ENCODE data around the gene GLRA1. TPM values are rescaled to one million over a fixed set of nuclear protein-coding genes. Genes with fewer than 3 reads are reported as not detected.

The GLRA1 gene
- not detected for polyA plus RNA-seq

- H3K4me3 ChIP-seq (ENCODE audit: low read depth in 1 of 2, low read length in 2 of 2), result no peak within 1 kb of the TSS
- H3K27me3 ChIP-seq (ENCODE audit: control insufficient read depth in 1 of 2, insufficient read depth in 2 of 2, low read length in 2 of 2), result peaks cover 0 to 6% of the 10 kb centered on the region in 2 donors
Measured at GRCh38 chr5:151924564-151925301, at the start of gene GLRA1. Gene GLRA1 (minus strand): TSS chr5:151924851. CDS start chr5:151924549, 302 bp downstream.

GRCh38 chr5:151970885-151971284 is 46.2 kb upstream of the GLRA1 start:
- Histone ChIP-seq H3K27ac (ENCODE audit: low read depth in 2 of 2, low read length in 1 of 2) (no peak overlapping the region), H3K36me3 (ENCODE audit: control insufficient read depth in 2 of 2, insufficient read depth in 2 of 2, low read length in 1 of 2) (no peaks in the 10 kb centered on the region), H3K27me3 (ENCODE audit: control insufficient read depth in 1 of 2, insufficient read depth in 2 of 2, low read length in 2 of 2) (no peaks in the 10 kb centered on the region), H3K4me1 (ENCODE audit: control insufficient read depth in 2 of 2, insufficient read depth in 2 of 2, low read length in 1 of 2) (no peaks in the 10 kb centered on the region), H3K9me3 (ENCODE audit: control insufficient read depth in 2 of 2, insufficient read depth in 1 of 2, low read depth in 1 of 2, low read length in 1 of 2) (peaks cover 0 to 2% of the 10 kb centered on the region in 2 donors), H3K4me3 (ENCODE audit: low read depth in 1 of 2, low read length in 2 of 2) (no peak overlapping the region)

More at GRCh38 chr5:151924564-151925301, at the start of gene GLRA1:
- Histone ChIP-seq H3K27ac (ENCODE audit: low read depth in 2 of 2, low read length in 1 of 2) (no peak within 1 kb of the TSS), H3K9me3 (ENCODE audit: control insufficient read depth in 2 of 2, insufficient read depth in 1 of 2, low read depth in 1 of 2, low read length in 1 of 2) (no peaks in the 10 kb centered on the region), H3K36me3 (ENCODE audit: control insufficient read depth in 2 of 2, insufficient read depth in 2 of 2, low read length in 1 of 2) (no peaks in the 10 kb centered on the region), H3K4me1 (ENCODE audit: control insufficient read depth in 2 of 2, insufficient read depth in 2 of 2, low read length in 1 of 2) (no peaks in the 10 kb centered on the region)
- WGBS, 2 donors, result 11 to 14% methylated on average over 44 of the region's 44 CpGs

- WGBS, 2 donors, result 81 to 86% methylated on average over 6 of the region's 6 CpGs
- no peaks in the 10 kb centered on the region for H3K36me3 ChIP-seq (ENCODE audit: control insufficient read depth in 2 of 2, insufficient read depth in 2 of 2, low read length in 1 of 2)
- no peak overlapping the region for H3K4me3 ChIP-seq (ENCODE audit: low read depth in 1 of 2, low read length in 2 of 2)
- H3K27ac ChIP-seq (ENCODE audit: low read depth in 2 of 2, low read length in 1 of 2), result no peak overlapping the region
- H3K9me3 ChIP-seq (ENCODE audit: control insufficient read depth in 2 of 2, insufficient read depth in 1 of 2, low read depth in 1 of 2, low read length in 1 of 2), result peaks cover 0 to 2% of the 10 kb centered on the region in 2 donors
- H3K27me3 ChIP-seq (ENCODE audit: control insufficient read depth in 1 of 2, insufficient read depth in 2 of 2, low read length in 2 of 2), result no peaks in the 10 kb centered on the region
- H3K4me1 ChIP-seq (ENCODE audit: control insufficient read depth in 2 of 2, insufficient read depth in 2 of 2, low read length in 1 of 2), result no peaks in the 10 kb centered on the region
Measured at GRCh38 chr5:151967865-151968264, 43.2 kb upstream of the GLRA1 start.

DNA sequence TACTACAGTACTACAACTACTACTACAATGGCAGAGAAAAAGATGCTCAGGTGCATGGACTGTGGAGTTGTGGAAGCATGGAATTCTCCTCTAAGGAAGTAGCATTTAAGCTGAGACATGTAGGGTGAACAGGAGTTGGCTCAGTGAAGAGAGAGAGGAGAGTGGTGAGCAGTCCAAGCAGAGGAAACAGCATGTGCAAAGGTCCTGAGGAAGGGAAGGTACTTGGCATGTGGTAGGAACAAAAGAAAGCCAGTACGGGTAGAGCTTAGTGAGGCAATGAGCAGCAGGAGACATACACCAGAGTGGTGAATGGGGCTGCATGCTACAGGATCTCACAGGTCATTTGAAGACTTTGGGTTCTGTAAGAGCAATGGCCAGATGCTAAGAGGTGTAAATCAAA is 41.4 kb upstream of the GLRA1 start:
- no peaks in the 10 kb centered on the region for H3K36me3 ChIP-seq (ENCODE audit: control insufficient read depth in 2 of 2, insufficient read depth in 2 of 2, low read length in 1 of 2)
- 85 to 89% methylated on average over 1 of the region's 1 CpG for WGBS, 2 donors
- H3K4me3 ChIP-seq (ENCODE audit: low read depth in 1 of 2, low read length in 2 of 2), result no peak overlapping the region
- peaks cover 0 to 2% of the 10 kb centered on the region in 2 donors for H3K9me3 ChIP-seq (ENCODE audit: control insufficient read depth in 2 of 2, insufficient read depth in 1 of 2, low read depth in 1 of 2, low read length in 1 of 2)
- no peaks in the 10 kb centered on the region for H3K4me1 ChIP-seq (ENCODE audit: control insufficient read depth in 2 of 2, insufficient read depth in 2 of 2, low read length in 1 of 2)
- no peaks in the 10 kb centered on the region for H3K27me3 ChIP-seq (ENCODE audit: control insufficient read depth in 1 of 2, insufficient read depth in 2 of 2, low read length in 2 of 2)
- H3K27ac ChIP-seq (ENCODE audit: low read depth in 2 of 2, low read length in 1 of 2), result no peak overlapping the region

DNA sequence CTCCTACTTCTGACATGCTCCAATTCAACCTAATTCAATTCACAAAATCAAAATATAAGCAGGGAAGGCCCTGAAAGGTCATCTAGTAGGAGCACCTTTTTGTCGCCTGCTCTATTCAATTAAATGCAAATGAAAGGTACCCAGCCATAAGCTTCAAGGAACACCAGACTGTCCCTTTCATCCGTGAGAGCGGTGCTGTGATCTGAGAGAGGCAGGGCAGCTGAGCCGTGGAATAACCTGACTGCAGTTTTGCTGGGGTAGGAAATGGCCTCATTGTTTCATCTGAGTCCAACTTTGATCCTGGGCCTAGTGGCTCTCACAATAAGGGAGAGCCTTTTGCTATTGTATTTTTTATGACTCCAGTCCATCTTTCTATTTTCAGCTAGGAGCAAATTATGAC is 39.8 kb upstream of the GLRA1 start:
- H3K4me1 ChIP-seq (ENCODE audit: control insufficient read depth in 2 of 2, insufficient read depth in 2 of 2, low read length in 1 of 2), result no peaks in the 10 kb centered on the region
- H3K27ac ChIP-seq (ENCODE audit: low read depth in 2 of 2, low read length in 1 of 2), result no peak overlapping the region
- no peaks in the 10 kb centered on the region for H3K36me3 ChIP-seq (ENCODE audit: control insufficient read depth in 2 of 2, insufficient read depth in 2 of 2, low read length in 1 of 2)
- 78 to 79% methylated on average over 4 of the region's 4 CpGs for WGBS, 2 donors
- H3K27me3 ChIP-seq (ENCODE audit: control insufficient read depth in 1 of 2, insufficient read depth in 2 of 2, low read length in 2 of 2), result no peaks in the 10 kb centered on the region
- no peak overlapping the region for H3K4me3 ChIP-seq (ENCODE audit: low read depth in 1 of 2, low read length in 2 of 2)
- H3K9me3 ChIP-seq (ENCODE audit: control insufficient read depth in 2 of 2, insufficient read depth in 1 of 2, low read depth in 1 of 2, low read length in 1 of 2), result peaks cover 0 to 2% of the 10 kb centered on the region in 2 donors

GRCh38 chr5:151961557-151961956 is 36.9 kb upstream of the GLRA1 start:
- H3K27me3 ChIP-seq (ENCODE audit: control insufficient read depth in 1 of 2, insufficient read depth in 2 of 2, low read length in 2 of 2), result no peaks in the 10 kb centered on the region
- H3K9me3 ChIP-seq (ENCODE audit: control insufficient read depth in 2 of 2, insufficient read depth in 1 of 2, low read depth in 1 of 2, low read length in 1 of 2), result peaks cover 0 to 2% of the 10 kb centered on the region in 2 donors
- no peaks in the 10 kb centered on the region for H3K4me1 ChIP-seq (ENCODE audit: control insufficient read depth in 2 of 2, insufficient read depth in 2 of 2, low read length in 1 of 2)
- no peaks in the 10 kb centered on the region for H3K36me3 ChIP-seq (ENCODE audit: control insufficient read depth in 2 of 2, insufficient read depth in 2 of 2, low read length in 1 of 2)
- no peak overlapping the region for H3K4me3 ChIP-seq (ENCODE audit: low read depth in 1 of 2, low read length in 2 of 2)
- WGBS, 2 donors, result 39 to 42% methylated on average over 2 of the region's 2 CpGs
- no peak overlapping the region for H3K27ac ChIP-seq (ENCODE audit: low read depth in 2 of 2, low read length in 1 of 2)

DNA sequence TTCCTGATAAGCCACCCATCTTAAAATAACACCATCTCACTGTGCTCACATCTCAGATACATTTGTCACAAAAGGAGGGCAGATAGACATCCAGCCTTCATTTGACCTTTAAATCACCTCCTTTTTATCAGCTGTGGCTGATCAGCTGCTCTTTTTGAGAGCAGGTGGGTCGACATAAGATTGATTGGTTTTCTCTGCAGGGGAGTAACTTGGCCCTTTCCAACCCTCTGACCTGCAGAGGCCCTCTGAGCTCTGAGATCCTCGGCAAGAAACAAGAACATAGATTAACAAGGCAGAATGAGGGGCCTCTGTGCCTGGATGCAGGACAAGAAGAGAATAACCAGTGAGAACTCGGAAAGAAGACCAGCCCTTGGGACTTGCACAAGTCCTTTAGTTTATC is 33.5 kb upstream of the GLRA1 start:
- WGBS, 2 donors, result 19 to 23% methylated on average over 3 of the region's 3 CpGs
- Histone ChIP-seq H3K27ac (ENCODE audit: low read depth in 2 of 2, low read length in 1 of 2) (no peak overlapping the region), H3K9me3 (ENCODE audit: control insufficient read depth in 2 of 2, insufficient read depth in 1 of 2, low read depth in 1 of 2, low read length in 1 of 2) (no peaks in the 10 kb centered on the region), H3K36me3 (ENCODE audit: control insufficient read depth in 2 of 2, insufficient read depth in 2 of 2, low read length in 1 of 2) (no peaks in the 10 kb centered on the region), H3K4me3 (ENCODE audit: low read depth in 1 of 2, low read length in 2 of 2) (no peak overlapping the region), H3K27me3 (ENCODE audit: control insufficient read depth in 1 of 2, insufficient read depth in 2 of 2, low read length in 2 of 2) (no peaks in the 10 kb centered on the region), H3K4me1 (ENCODE audit: control insufficient read depth in 2 of 2, insufficient read depth in 2 of 2, low read length in 1 of 2) (no peaks in the 10 kb centered on the region)

GRCh38 chr5:151956725-151957124 is 32.1 kb upstream of the GLRA1 start:
- no peak overlapping the region for H3K27ac ChIP-seq (ENCODE audit: low read depth in 2 of 2, low read length in 1 of 2)
- no peaks in the 10 kb centered on the region for H3K9me3 ChIP-seq (ENCODE audit: control insufficient read depth in 2 of 2, insufficient read depth in 1 of 2, low read depth in 1 of 2, low read length in 1 of 2)
- 74 to 77% methylated on average over 3 of the region's 3 CpGs for WGBS, 2 donors
- H3K4me3 ChIP-seq (ENCODE audit: low read depth in 1 of 2, low read length in 2 of 2), result no peak overlapping the region
- no peaks in the 10 kb centered on the region for H3K27me3 ChIP-seq (ENCODE audit: control insufficient read depth in 1 of 2, insufficient read depth in 2 of 2, low read length in 2 of 2)
- H3K36me3 ChIP-seq (ENCODE audit: control insufficient read depth in 2 of 2, insufficient read depth in 2 of 2, low read length in 1 of 2), result no peaks in the 10 kb centered on the region
- H3K4me1 ChIP-seq (ENCODE audit: control insufficient read depth in 2 of 2, insufficient read depth in 2 of 2, low read length in 1 of 2), result no peaks in the 10 kb centered on the region

- Histone ChIP-seq H3K9me3 (ENCODE audit: control insufficient read depth in 2 of 2, insufficient read depth in 1 of 2, low read depth in 1 of 2, low read length in 1 of 2) (no peaks in the 10 kb centered on the region), H3K27ac (ENCODE audit: low read depth in 2 of 2, low read length in 1 of 2) (no peak overlapping the region), H3K27me3 (ENCODE audit: control insufficient read depth in 1 of 2, insufficient read depth in 2 of 2, low read length in 2 of 2) (no peaks in the 10 kb centered on the region), H3K4me3 (ENCODE audit: low read depth in 1 of 2, low read length in 2 of 2) (no peak overlapping the region), H3K4me1 (ENCODE audit: control insufficient read depth in 2 of 2, insufficient read depth in 2 of 2, low read length in 1 of 2) (no peaks in the 10 kb centered on the region), H3K36me3 (ENCODE audit: control insufficient read depth in 2 of 2, insufficient read depth in 2 of 2, low read length in 1 of 2) (no peaks in the 10 kb centered on the region)
- WGBS, 2 donors, result 78 to 80% methylated on average over 4 of the region's 4 CpGs
Measured at GRCh38 chr5:151954255-151954654, 29.6 kb upstream of the GLRA1 start.

GRCh38 chr5:151953833-151954232 is 29.2 kb upstream of the GLRA1 start:
- no peaks in the 10 kb centered on the region for H3K27me3 ChIP-seq (ENCODE audit: control insufficient read depth in 1 of 2, insufficient read depth in 2 of 2, low read length in 2 of 2)
- WGBS, 2 donors, result 80 to 88% methylated on average over 1 of the region's 1 CpG
- no peaks in the 10 kb centered on the region for H3K9me3 ChIP-seq (ENCODE audit: control insufficient read depth in 2 of 2, insufficient read depth in 1 of 2, low read depth in 1 of 2, low read length in 1 of 2)
- no peaks in the 10 kb centered on the region for H3K36me3 ChIP-seq (ENCODE audit: control insufficient read depth in 2 of 2, insufficient read depth in 2 of 2, low read length in 1 of 2)
- H3K27ac ChIP-seq (ENCODE audit: low read depth in 2 of 2, low read length in 1 of 2), result no peak overlapping the region
- no peaks in the 10 kb centered on the region for H3K4me1 ChIP-seq (ENCODE audit: control insufficient read depth in 2 of 2, insufficient read depth in 2 of 2, low read length in 1 of 2)
- no peak overlapping the region for H3K4me3 ChIP-seq (ENCODE audit: low read depth in 1 of 2, low read length in 2 of 2)
